PC-3 (cell line): ENCODE results near the gene COPS3.

Experiments
- EZH2 ChIP-seq: fragments of 300-600 bp; sonication (generic); IDR thresholded peaks from one replicate; pipeline ENCODE4 v1.6.1; 2017; ENCODE audit warnings: antibody characterized with exemption, mild to moderate bottlenecking, low read length; ENCODE audit not compliant: unreplicated experiment
- EZH2phosphoT487 ChIP-seq: fragments of 300-600 bp; sonication (generic); IDR thresholded peaks from 2 replicates; pipeline ENCODE4 v1.6.1; 2018; ENCODE audit warnings: mild to moderate bottlenecking, antibody characterized with exemption, low read length, borderline replicate concordance
- TF ChIP-seq, protein P1 (sequence below): fragments of 300-600 bp; sonication (generic); conservative IDR thresholded peaks from 2 replicates; pipeline ENCODE4 v1.5.1; 2017; ENCODE audit warnings: antibody characterized with exemption, low read depth, mild to moderate bottlenecking, low read length

DNA sequence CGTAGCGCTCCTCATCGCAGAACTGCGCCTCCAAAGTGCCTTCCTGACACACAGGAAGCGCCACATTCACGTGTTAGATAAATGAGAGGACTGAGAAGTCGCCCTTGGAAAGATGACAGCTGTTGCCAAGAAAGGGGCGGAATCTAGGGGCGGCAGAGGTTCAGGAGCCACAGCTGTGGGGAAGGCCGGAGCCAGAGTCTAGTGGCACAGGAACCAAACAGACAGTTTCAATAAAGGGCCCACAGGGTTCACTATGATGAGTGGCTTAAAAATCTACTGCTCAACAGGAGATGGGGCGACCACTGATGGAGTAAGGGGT, 48.8 kb downstream of the COPS3 start:
- no peak for TF ChIP-seq EZH2
- TF ChIP-seq, protein P1, sequence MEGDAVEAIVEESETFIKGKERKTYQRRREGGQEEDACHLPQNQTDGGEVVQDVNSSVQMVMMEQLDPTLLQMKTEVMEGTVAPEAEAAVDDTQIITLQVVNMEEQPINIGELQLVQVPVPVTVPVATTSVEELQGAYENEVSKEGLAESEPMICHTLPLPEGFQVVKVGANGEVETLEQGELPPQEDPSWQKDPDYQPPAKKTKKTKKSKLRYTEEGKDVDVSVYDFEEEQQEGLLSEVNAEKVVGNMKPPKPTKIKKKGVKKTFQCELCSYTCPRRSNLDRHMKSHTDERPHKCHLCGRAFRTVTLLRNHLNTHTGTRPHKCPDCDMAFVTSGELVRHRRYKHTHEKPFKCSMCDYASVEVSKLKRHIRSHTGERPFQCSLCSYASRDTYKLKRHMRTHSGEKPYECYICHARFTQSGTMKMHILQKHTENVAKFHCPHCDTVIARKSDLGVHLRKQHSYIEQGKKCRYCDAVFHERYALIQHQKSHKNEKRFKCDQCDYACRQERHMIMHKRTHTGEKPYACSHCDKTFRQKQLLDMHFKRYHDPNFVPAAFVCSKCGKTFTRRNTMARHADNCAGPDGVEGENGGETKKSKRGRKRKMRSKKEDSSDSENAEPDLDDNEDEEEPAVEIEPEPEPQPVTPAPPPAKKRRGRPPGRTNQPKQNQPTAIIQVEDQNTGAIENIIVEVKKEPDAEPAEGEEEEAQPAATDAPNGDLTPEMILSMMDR, result no peak
- no peak for TF ChIP-seq EZH2phosphoT487
